Adipocyte (in vitro differentiated cells): ENCODE measurements around the gene TRIM44.

Experiments used
- DNase-seq: peaks from one replicate; pipeline ENCODE4 v3.0.0-alpha.2; 2015; ENCODE audit warnings: low read depth
- H3K27me3 ChIP-seq: replicated peaks from 2 replicates; pipeline ENCODE4 v1.7.0; 2013; ENCODE audit warnings: mild to moderate bottlenecking, low read length, moderate library complexity; ENCODE audit not compliant: control insufficient read depth, insufficient read depth
- H3K36me3 ChIP-seq: 2 replicates; pipeline ENCODE4 v1.7.0; 2013; ENCODE audit warnings: low read length, mild to moderate bottlenecking, moderate library complexity; ENCODE audit not compliant: control insufficient read depth, insufficient read depth, severe bottlenecking
- H3K4me1 ChIP-seq: 2 replicates; pipeline ENCODE4 v1.7.0; 2013; ENCODE audit warnings: mild to moderate bottlenecking, low read length, moderate library complexity; ENCODE audit not compliant: control insufficient read depth, insufficient read depth
- H3K4me3 ChIP-seq: 2 replicates; pipeline ENCODE4 v1.7.0; 2013; ENCODE audit warnings: mild to moderate bottlenecking, low read length, moderate library complexity
- H3K9ac ChIP-seq: 2 replicates; pipeline ENCODE4 v1.7.0; 2013; ENCODE audit warnings: mild to moderate bottlenecking, low read length, moderate library complexity
- H3K9me3 ChIP-seq: 2 replicates; pipeline ENCODE4 v1.7.0; 2013; ENCODE audit warnings: mild to moderate bottlenecking, low read length, moderate library complexity; ENCODE audit not compliant: control insufficient read depth

TRIM44 gene

GRCh38 chr11:35811783-35812182, 149.2 kb downstream of the TRIM44 start:
- DNase-seq = no peak
- Histone ChIP-seq H3K4me1 (peaks cover 33% of the 10 kb centered on the region), H3K9ac (no peak overlapping the region), H3K4me3 (no peak overlapping the region), H3K36me3 (peaks cover 9% of the 10 kb centered on the region), H3K9me3 (no peaks in the 10 kb centered on the region), H3K27me3 (no peaks in the 10 kb centered on the region)

- H3K9me3 ChIP-seq = no peaks in the 10 kb centered on the region
- DNase-seq = no peak
- no peaks in the 10 kb centered on the region for H3K27me3 ChIP-seq
- peaks cover 4% of the 10 kb centered on the region for H3K36me3 ChIP-seq
- peaks cover 33% of the 10 kb centered on the region for H3K4me1 ChIP-seq
- no peak overlapping the region for H3K9ac ChIP-seq
- no peak overlapping the region for H3K4me3 ChIP-seq
Measured at GRCh38 chr11:35812828-35813227, 150.3 kb downstream of the TRIM44 start.

- H3K4me1 ChIP-seq = peaks cover 33% of the 10 kb centered on the region
- no peak for DNase-seq
- H3K9ac ChIP-seq = no peak overlapping the region
- no peak overlapping the region for H3K4me3 ChIP-seq
- H3K9me3 ChIP-seq = no peaks in the 10 kb centered on the region
- H3K27me3 ChIP-seq = no peaks in the 10 kb centered on the region
- peaks cover 3% of the 10 kb centered on the region for H3K36me3 ChIP-seq
Measured at GRCh38 chr11:35814081-35814695, 151.6 kb downstream of the TRIM44 start.

- Histone ChIP-seq H3K4me1 (peaks cover 33% of the 10 kb centered on the region), H3K27me3 (no peaks in the 10 kb centered on the region), H3K36me3 (no peaks in the 10 kb centered on the region), H3K9ac (no peak overlapping the region), H3K4me3 (no peak overlapping the region), H3K9me3 (no peaks in the 10 kb centered on the region)
- no peak for DNase-seq
Measured at GRCh38 chr11:35814720-35815305, 152.2 kb downstream of the TRIM44 start.

GRCh38 chr11:35815556-35816315, 153.2 kb downstream of the TRIM44 start:
- no peaks in the 10 kb centered on the region for H3K36me3 ChIP-seq
- DNase-seq = peak; percentile 83

GRCh38 chr11:35820614-35821013, 158.0 kb downstream of the TRIM44 start:
- Histone ChIP-seq H3K36me3 (no peaks in the 10 kb centered on the region), H3K4me1 (peaks cover 31% of the 10 kb centered on the region), H3K27me3 (no peaks in the 10 kb centered on the region), H3K9ac (no peak overlapping the region), H3K4me3 (no peak overlapping the region), H3K9me3 (no peaks in the 10 kb centered on the region)
- DNase-seq = no peak

More at GRCh38 chr11:35815556-35816315, 153.2 kb downstream of the TRIM44 start:
- H3K27me3 ChIP-seq = no peaks in the 10 kb centered on the region
- no peaks in the 10 kb centered on the region for H3K9me3 ChIP-seq
- no peak overlapping the region for H3K4me3 ChIP-seq
- peaks cover 40% of the 10 kb centered on the region for H3K4me1 ChIP-seq
- H3K9ac ChIP-seq = no peak overlapping the region

- Histone ChIP-seq H3K4me3 (no peak overlapping the region), H3K27me3 (no peaks in the 10 kb centered on the region)
- DNase-seq = no peak
Measured at GRCh38 chr11:35822815-35823495, 160.4 kb downstream of the TRIM44 start.

GRCh38 chr11:35823742-35824298, 161.2 kb downstream of the TRIM44 start:
- H3K4me3 ChIP-seq = no peak overlapping the region
- DNase-seq = no peak

More at GRCh38 chr11:35822815-35823495, 160.4 kb downstream of the TRIM44 start:
- Histone ChIP-seq H3K9me3 (no peaks in the 10 kb centered on the region), H3K36me3 (no peaks in the 10 kb centered on the region), H3K4me1 (peaks cover 22% of the 10 kb centered on the region), H3K9ac (peak overlapping the region; percentile 70)

GRCh38 chr11:35825386-35825785, 162.8 kb downstream of the TRIM44 start:
- Histone ChIP-seq H3K9ac (no peak overlapping the region), H3K4me1 (peaks cover 19% of the 10 kb centered on the region), H3K9me3 (no peaks in the 10 kb centered on the region), H3K36me3 (no peaks in the 10 kb centered on the region), H3K4me3 (no peak overlapping the region), H3K27me3 (no peaks in the 10 kb centered on the region)
- no peak for DNase-seq

More at GRCh38 chr11:35823742-35824298, 161.2 kb downstream of the TRIM44 start:
- no peaks in the 10 kb centered on the region for H3K27me3 ChIP-seq
- H3K4me1 ChIP-seq = peaks cover 22% of the 10 kb centered on the region
- H3K9me3 ChIP-seq = no peaks in the 10 kb centered on the region
- no peak overlapping the region for H3K9ac ChIP-seq
- no peaks in the 10 kb centered on the region for H3K36me3 ChIP-seq

- Histone ChIP-seq H3K4me3 (no peak overlapping the region), H3K27me3 (no peaks in the 10 kb centered on the region), H3K36me3 (no peaks in the 10 kb centered on the region), H3K9ac (no peak overlapping the region), H3K9me3 (no peaks in the 10 kb centered on the region), H3K4me1 (peaks cover 12% of the 10 kb centered on the region)
- no peak for DNase-seq
Measured at GRCh38 chr11:35826006-35826405, 163.4 kb downstream of the TRIM44 start.

GRCh38 chr11:35826949-35827348, 164.4 kb downstream of the TRIM44 start:
- no peak overlapping the region for H3K9ac ChIP-seq
- peaks cover 2% of the 10 kb centered on the region for H3K27me3 ChIP-seq

More at GRCh38 chr11:35826949-35827348, 164.4 kb downstream of the TRIM44 start:
- H3K36me3 ChIP-seq = no peaks in the 10 kb centered on the region
- DNase-seq = no peak
- H3K4me3 ChIP-seq = no peak overlapping the region
- peaks cover 7% of the 10 kb centered on the region for H3K4me1 ChIP-seq
- no peaks in the 10 kb centered on the region for H3K9me3 ChIP-seq
